Measurements from ENCODE around the gene AFF3. TPM values are rescaled to one million over a fixed set of nuclear protein-coding genes. Genes with fewer than 3 reads are reported as not detected.

AFF3 gene
- total RNA-seq, 3 donors from 2014 or later, result 4.2 to 56.6 (median 5.2) TPM

DNA sequence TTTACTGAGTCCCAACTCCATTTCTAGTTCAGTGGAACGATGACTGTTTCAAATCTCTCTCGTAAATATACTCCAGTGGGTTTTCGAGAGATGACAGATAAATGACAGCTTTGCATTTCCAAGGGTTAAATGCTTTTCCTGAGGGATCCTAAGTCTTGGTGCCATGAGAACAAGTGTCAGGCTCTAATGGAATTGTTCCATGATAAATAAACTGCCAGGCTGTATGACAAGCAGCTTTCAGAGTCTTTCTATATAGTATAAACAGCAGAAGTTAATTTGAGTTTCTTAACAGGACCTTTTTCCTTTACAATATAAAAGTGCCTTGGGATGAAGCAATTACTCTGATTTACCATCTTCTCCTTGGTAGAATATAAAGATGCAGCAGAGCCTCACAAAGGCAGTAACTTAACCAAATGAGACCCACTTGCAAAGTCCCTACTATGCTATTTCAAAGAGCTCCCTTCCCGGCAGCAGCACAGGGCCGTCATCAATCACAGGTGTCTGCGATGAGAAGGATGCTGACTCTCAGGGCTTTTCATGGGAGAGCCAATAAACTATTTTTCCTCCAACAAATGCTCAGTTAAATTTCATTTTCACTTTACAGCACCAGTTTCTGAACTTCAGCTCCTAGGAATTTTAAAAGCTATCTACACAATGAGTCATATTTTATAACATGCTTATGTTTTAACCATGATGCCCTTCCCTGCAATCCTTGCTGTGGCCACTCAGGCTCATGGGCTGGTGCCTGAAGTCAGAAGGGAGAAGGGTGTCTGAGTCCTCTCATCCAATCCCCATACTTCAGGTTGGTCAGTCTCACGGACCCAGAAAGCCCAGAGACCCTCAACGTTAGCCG lies 123.8 kb downstream of the AFF3 start:
- TF ChIP-seq CTCF (IDR thresholded peaks at IDR 0.05), result no peak
- H3K36me3 ChIP-seq (ENCODE audit: low read depth), result no peaks in the 10 kb centered on the region
- H3K9me3 ChIP-seq, result no peaks in the 10 kb centered on the region
- ATAC-seq (peak; percentile 70), DNase-seq (no peak)
- intact Hi-C loops (cut with DNase I, micrococcal nuclease), result no loop called here
- no peak overlapping the region for H3K4me3 ChIP-seq
- H3K4me1 ChIP-seq (ENCODE audit: low read depth), result no peaks in the 10 kb centered on the region

GRCh38 chr2:100017633-100018032 lies 124.8 kb downstream of the AFF3 start:
- H3K36me3 ChIP-seq (ENCODE audit: low read depth), result no peaks in the 10 kb centered on the region
- DNase-seq (no peak), ATAC-seq (no peak)
- intact Hi-C loops (cut with DNase I, micrococcal nuclease), result no loop called here
- TF ChIP-seq CTCF (IDR thresholded peaks at IDR 0.05), result no peak
- no peaks in the 10 kb centered on the region for H3K4me1 ChIP-seq (ENCODE audit: low read depth)
- no peak overlapping the region for H3K4me3 ChIP-seq
- no peaks in the 10 kb centered on the region for H3K9me3 ChIP-seq

DNA sequence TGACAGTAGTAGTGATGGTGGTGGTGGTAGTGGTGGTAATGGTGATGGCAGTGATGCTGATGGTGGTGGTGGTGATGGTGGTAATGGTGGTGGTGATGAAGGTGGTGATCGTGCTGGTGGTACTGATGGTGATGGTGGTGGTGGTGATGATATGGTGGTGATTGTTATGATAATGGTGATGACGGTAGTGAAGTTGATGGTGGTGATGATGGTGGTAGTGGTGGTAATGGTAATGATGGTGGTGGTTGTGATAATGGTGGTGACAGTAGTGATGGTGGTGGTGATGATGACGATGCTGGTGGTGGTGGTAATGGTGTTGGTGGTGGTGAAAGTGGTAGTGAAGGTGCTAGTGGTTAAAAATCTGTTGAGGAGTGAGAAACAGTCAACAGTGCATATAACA lies 125.6 kb downstream of the AFF3 start:
- intact Hi-C loops (cut with DNase I, micrococcal nuclease), result no loop called here
- TF ChIP-seq CTCF (IDR thresholded peaks at IDR 0.05), result no peak
- H3K4me1 ChIP-seq (ENCODE audit: low read depth), result no peaks in the 10 kb centered on the region
- ATAC-seq (no peak), DNase-seq (no peak)
- H3K4me3 ChIP-seq, result no peak overlapping the region
- H3K36me3 ChIP-seq (ENCODE audit: low read depth), result no peaks in the 10 kb centered on the region
- H3K9me3 ChIP-seq, result no peaks in the 10 kb centered on the region

DNA sequence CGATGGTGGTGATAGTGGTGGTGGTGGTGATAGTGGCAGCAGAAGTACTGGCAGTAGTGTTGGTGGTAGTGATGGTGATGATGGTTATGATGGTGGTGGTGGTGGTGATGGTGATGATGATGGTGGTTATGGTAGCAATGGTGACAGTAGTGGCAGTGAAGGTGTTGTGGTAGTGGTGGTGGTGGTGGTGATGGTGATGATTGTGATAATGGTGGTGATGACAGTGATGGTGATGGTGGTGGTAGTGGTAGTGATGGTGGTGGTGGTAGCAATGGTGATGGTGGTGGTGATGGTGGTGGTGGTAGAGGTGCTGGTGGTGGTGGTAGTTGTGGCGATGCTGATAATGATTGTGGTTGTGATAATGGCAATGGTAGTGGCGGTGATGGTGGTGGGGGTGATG lies 126.5 kb downstream of the AFF3 start:
- no peak for DNase-seq
- H3K36me3 ChIP-seq (ENCODE audit: low read depth), result no peaks in the 10 kb centered on the region
- no peaks in the 10 kb centered on the region for H3K4me1 ChIP-seq (ENCODE audit: low read depth)
- no peak for TF ChIP-seq CTCF (IDR thresholded peaks at IDR 0.05)
- H3K9me3 ChIP-seq, result no peaks in the 10 kb centered on the region
- intact Hi-C loops (cut with DNase I, micrococcal nuclease), result no loop called here
- no peak overlapping the region for H3K4me3 ChIP-seq
- no peak for ATAC-seq

DNA sequence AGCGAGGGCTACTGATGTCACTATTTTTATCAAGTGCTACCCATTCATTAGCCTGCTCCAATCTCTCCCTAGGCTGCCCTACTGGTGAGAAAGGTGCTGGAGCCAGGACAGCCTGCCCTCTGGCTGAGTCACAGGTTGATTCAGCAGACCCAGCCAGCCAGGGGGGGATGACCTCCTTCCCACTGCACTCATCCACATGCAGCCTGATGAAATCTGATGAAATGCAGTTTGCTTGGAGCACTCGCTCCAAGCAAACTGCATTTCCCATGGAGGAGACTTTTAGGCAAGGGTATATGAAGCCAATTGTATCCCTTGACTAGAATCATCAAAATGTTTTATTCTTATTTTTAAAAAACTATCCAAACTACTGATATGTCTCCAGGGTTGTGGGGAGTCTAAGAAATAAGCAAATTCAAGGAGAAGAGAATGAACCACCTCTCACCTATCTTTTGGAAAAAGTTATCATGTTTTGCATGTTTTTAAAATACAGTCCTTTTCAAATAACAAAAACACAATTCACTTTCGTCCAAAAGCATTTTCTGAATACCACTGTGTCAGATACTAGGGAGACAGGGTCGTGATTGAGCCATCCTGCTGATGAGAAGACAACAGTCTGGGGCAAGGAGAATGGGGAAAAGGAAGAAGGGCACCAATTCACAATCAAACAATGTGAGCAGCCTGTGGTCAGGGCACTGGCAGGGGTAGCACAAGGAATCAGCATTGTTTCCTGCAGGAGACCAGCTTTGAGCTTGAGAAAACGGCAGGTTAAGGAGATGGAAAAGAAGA lies 128.3 kb downstream of the AFF3 start:
- ATAC-seq (no peak), DNase-seq (no peak)
- peaks cover 2% of the 10 kb centered on the region for H3K4me1 ChIP-seq (ENCODE audit: low read depth)
- H3K36me3 ChIP-seq (ENCODE audit: low read depth), result no peaks in the 10 kb centered on the region
- H3K4me3 ChIP-seq, result no peak overlapping the region
- no peak for TF ChIP-seq CTCF (IDR thresholded peaks at IDR 0.05)
- H3K9me3 ChIP-seq, result no peaks in the 10 kb centered on the region
- intact Hi-C loops (cut with DNase I, micrococcal nuclease), result no loop called here
